Measurements from ENCODE around the gene GPC5. TPM values are rescaled to one million over a fixed set of nuclear protein-coding genes. Genes with fewer than 3 reads are reported as not detected.

The GPC5 gene
- total RNA-seq, 2 experiments from 2014 or later: 2.4 TPM; not detected in 1

- H3K4me3 ChIP-seq (ENCODE audit: low read depth, low read length, poor library complexity, severe bottlenecking): no peak overlapping the region
- no peak for DNase-seq (ENCODE audit: low spot score)
- no peaks in the 10 kb centered on the region for H4K20me1 ChIP-seq (ENCODE audit: insufficient read depth, low read length)
- no peak overlapping the region for H3K27ac ChIP-seq (ENCODE audit: low read depth, low read length, poor library complexity, severe bottlenecking)
- H3K79me2 ChIP-seq (ENCODE audit: insufficient read depth, low read depth, low read length): no peaks in the 10 kb centered on the region
- CTCF ChIA-PET (ENCODE audit: unreplicated experiment): no interaction called here
- intact Hi-C loops (cut with micrococcal nuclease; ENCODE audit: unreplicated experiment): no loop called here
- no peak overlapping the region for H2AFZ ChIP-seq (ENCODE audit: low read length)
- H3K4me2 ChIP-seq (ENCODE audit: low read length): no peak overlapping the region
- TF ChIP-seq CTCF (conservative IDR thresholded peaks at IDR 0.05; ENCODE audit: low read length) (no peak), EZH2phosphoT487 (IDR thresholded peaks at IDR 0.05; ENCODE audit: borderline replicate concordance, low read depth, low read length) (no peak)
- no TSS peak for BruUV-seq (replicated peaks)
- no peaks in the 10 kb centered on the region for H3K4me1 ChIP-seq (ENCODE audit: insufficient read depth, low read length, poor library complexity, severe bottlenecking)
- no peaks in the 10 kb centered on the region for H3K36me3 ChIP-seq (ENCODE audit: insufficient read depth, low read length)
- H3K9me3 ChIP-seq (ENCODE audit: low read length): no peaks in the 10 kb centered on the region
- POLR2A ChIA-PET: interaction anchor here (0.6 to 7.2 kb wide), 10 partner anchors 12 to 776 kb away, joined by 3 to 60 read pairs (median 4); no protein-coding TSS in a partner anchor
- H3K9me2 ChIP-seq (ENCODE audit: insufficient read depth, low read length): no peaks in the 10 kb centered on the region
These were observed 69.9 kb downstream of the GPC5 start for GRCh38 chr13:91468301-91468700.

- H3K4me3 ChIP-seq (ENCODE audit: low read depth, low read length, poor library complexity, severe bottlenecking): no peak overlapping the region
- ChIA-PET CTCF (ENCODE audit: unreplicated experiment) (no interaction called here), POLR2A (interaction anchor here (0.6 to 1.9 kb wide), 9 partner anchors 8 to 1525 kb away, joined by 3 to 5 read pairs (median 3); no protein-coding TSS in a partner anchor)
- no peak overlapping the region for H2AFZ ChIP-seq (ENCODE audit: low read length)
- intact Hi-C loops (cut with micrococcal nuclease; ENCODE audit: unreplicated experiment): no loop called here
- H3K9me2 ChIP-seq (ENCODE audit: insufficient read depth, low read length): no peaks in the 10 kb centered on the region
- no peak overlapping the region for H3K27ac ChIP-seq (ENCODE audit: low read depth, low read length, poor library complexity, severe bottlenecking)
- H3K9me3 ChIP-seq (ENCODE audit: low read length): no peaks in the 10 kb centered on the region
- H3K36me3 ChIP-seq (ENCODE audit: insufficient read depth, low read length): no peaks in the 10 kb centered on the region
- BruUV-seq (replicated peaks): no TSS peak
- no peak for DNase-seq (ENCODE audit: low spot score)
- H3K4me1 ChIP-seq (ENCODE audit: insufficient read depth, low read length, poor library complexity, severe bottlenecking): no peaks in the 10 kb centered on the region
- no peaks in the 10 kb centered on the region for H3K79me2 ChIP-seq (ENCODE audit: insufficient read depth, low read depth, low read length)
- TF ChIP-seq CTCF (conservative IDR thresholded peaks at IDR 0.05; ENCODE audit: low read length) (no peak), EZH2phosphoT487 (IDR thresholded peaks at IDR 0.05; ENCODE audit: borderline replicate concordance, low read depth, low read length) (no peak)
- H3K4me2 ChIP-seq (ENCODE audit: low read length): no peak overlapping the region
- no peaks in the 10 kb centered on the region for H4K20me1 ChIP-seq (ENCODE audit: insufficient read depth, low read length)
These were observed 71.7 kb downstream of the GPC5 start for GRCh38 chr13:91470084-91470621.

- POLR2A ChIA-PET: interaction anchor here (0.7 to 1.5 kb wide), 10 partner anchors 8 to 256 kb away, joined by 3 to 7 read pairs (median 3); no protein-coding TSS in a partner anchor
- H3K27ac ChIP-seq (ENCODE audit: low read depth, low read length, poor library complexity, severe bottlenecking): no peak overlapping the region
- no peaks in the 10 kb centered on the region for H3K9me2 ChIP-seq (ENCODE audit: insufficient read depth, low read length)
- intact Hi-C loops (cut with micrococcal nuclease; ENCODE audit: unreplicated experiment): no loop called here
- H3K36me3 ChIP-seq (ENCODE audit: insufficient read depth, low read length): no peaks in the 10 kb centered on the region
- H3K4me3 ChIP-seq (ENCODE audit: low read depth, low read length, poor library complexity, severe bottlenecking): no peak overlapping the region
- CTCF ChIA-PET (ENCODE audit: unreplicated experiment): no interaction called here
- H2AFZ ChIP-seq (ENCODE audit: low read length): no peak overlapping the region
- no peaks in the 10 kb centered on the region for H3K9me3 ChIP-seq (ENCODE audit: low read length)
- H3K79me2 ChIP-seq (ENCODE audit: insufficient read depth, low read depth, low read length): no peaks in the 10 kb centered on the region
- H4K20me1 ChIP-seq (ENCODE audit: insufficient read depth, low read length): no peaks in the 10 kb centered on the region
- TF ChIP-seq EZH2phosphoT487 (IDR thresholded peaks at IDR 0.05; ENCODE audit: borderline replicate concordance, low read depth, low read length): no peak
- no peak for TF ChIP-seq CTCF (conservative IDR thresholded peaks at IDR 0.05; ENCODE audit: low read length)
- H3K4me1 ChIP-seq (ENCODE audit: insufficient read depth, low read length, poor library complexity, severe bottlenecking): no peaks in the 10 kb centered on the region
- no peak overlapping the region for H3K4me2 ChIP-seq (ENCODE audit: low read length)
- no TSS peak for BruUV-seq (replicated peaks)
- DNase-seq (ENCODE audit: low spot score): no peak
These were observed 72.3 kb downstream of the GPC5 start for GRCh38 chr13:91470681-91471080.

Data from OCI-LY7 (cell line).